Heart right ventricle (tissue), 16 donors: ENCODE results near the gene VAMP2. TPM values are rescaled to one million over a fixed set of nuclear protein-coding genes. Genes with fewer than 3 reads are reported as not detected.

Experiments used
- ATAC-seq, 8 donors: fragments of 200-7000 bp; cut with Tn5 transposase; one replicate each; pipeline ENCODE4 v1.9.1; 2020; ENCODE audit warnings: mild to moderate bottlenecking in 8 of 8, moderate library complexity in 8 of 8, moderate number of reproducible peaks in 1 of 8
- DNase-seq, 2 donors: peaks; one replicate each; pipeline ENCODE4 v3.0.0-alpha.2; 2020
- H3K27ac ChIP-seq, 10 donors: fragments of 200-600 bp; sonication (generic) in 2 of 10; one replicate each; pipeline versions ENCODE4 v1.5.0 to v1.8.0; 2020 to 2022; ENCODE audit warnings: mild to moderate bottlenecking in 3 of 10
- H3K27me3 ChIP-seq, 7 donors: fragments of 200-600 bp; one replicate each; pipeline ENCODE4 v1.8.0; 2021 to 2022; ENCODE audit warnings: mild to moderate bottlenecking in 2 of 7
- H3K36me3 ChIP-seq, 9 donors: fragments of 200-600 bp; sonication (generic) in 1 of 9; one replicate each; pipeline versions ENCODE4 v1.5.0 to v1.8.0; 2020 to 2022; ENCODE audit warnings: mild to moderate bottlenecking in 2 of 9
- H3K4me1 ChIP-seq, 9 donors: fragments of 200-600 bp; sonication (generic) in 1 of 9; one replicate each; pipeline versions ENCODE4 v1.5.0 to v1.8.0; 2020 to 2022; ENCODE audit warnings: mild to moderate bottlenecking in 4 of 9
- H3K4me3 ChIP-seq, 10 donors: fragments of 200-600 bp; sonication (generic) in 2 of 10; one replicate each; pipeline versions ENCODE4 v1.5.0 to v1.8.0; 2020 to 2022; ENCODE audit warnings: mild to moderate bottlenecking in 7 of 10, moderate library complexity in 2 of 10
- H3K9me3 ChIP-seq, 11 donors: fragments of 200-600 bp in 10 of 11; sonication (generic) in 2 of 11; one replicate each; pipeline versions ENCODE4 v1.5.0 to v1.8.0; 2013 to 2022; ENCODE audit warnings: mild to moderate bottlenecking in 2 of 11, control low read depth in 1 of 11, moderate library complexity in 1 of 11
- CTCF ChIP-seq, 9 donors: fragments of 200-600 bp; sonication (generic) in 2 of 9; IDR thresholded peaks; one replicate each; pipeline versions ENCODE4 v1.5.0 to v1.8.0; 2021 to 2022; ENCODE audit warnings: antibody characterized with exemption in 9 of 9, mild to moderate bottlenecking in 5 of 9, moderate library complexity in 1 of 9
- WGBS, 2 donors: extraction: QIAGEN DNeasy Blood & Tissue Kit; methylation state at CpG; one replicate each; pipeline ENCODE4 v1.1.7; 2013; ENCODE audit warnings: inconsistent platforms in 1 of 2; 5-methylcytosine and 5-hydroxymethylcytosine counted together
- intact Hi-C, 10 donors: fragments of 100-400 bp; cut with DNase I; formaldehyde crosslinking; loops; one replicate each; pipeline versions ENCODE4 v1.11.1 to v1.14.2; 2022
- polyA plus RNA-seq, 2 donors: library from polyadenylated mRNA; stranded (reverse); fragments of 200-250 nt; gene quantifications; one replicate each; pipeline ENCODE4 v1.2.3, GENCODE V29; 2013
- total RNA-seq, 10 donors: library from RNA; stranded (reverse); fragmentation: NEBNext Ultra II Directional in 3 of 10; extraction: Animal tissue kit (Norgen Biotek cat#: 25700) in 3 of 10; gene quantifications; one replicate each; pipeline versions ENCODE4 v1.2.1 to v1.2.4, GENCODE V29; 2021 to 2023
- donor health status: Arrhythmogenic right ventricular cardiomyopathy.
- donor health status: ischemic (EF 13 %, LVEDD 7.1; RV severe dilation, severe dysfunction).
- donor health status: healthy with polysubstance abuse.
- donor health status: DM: no; HTN: yes; CAD: no.
- donor health status: DM: no; HTN: no; CAD: no.
- donor health status: ischemic (EF 25% LVEDD 6.9; RV normal size, moderate dysfunction).
- donor health status: ischemic (EF 25% LVEDD 5.7; RV mildly dilated, moderate dysfunction).
- donor health status: healthy.
- donor health status: DM: yes; HTN: yes; CAD: no.
- donor health status: Ischemic cardiomyopathy.
- donor health status: ischemic (EF 35%, LVEDD 5.7; RV mildly dilated, moderate dysfunction).
- donor health status: nonischemic (EF 11% LVEDD 7.7; RV severe dilation, severe dysfunction).
- donor health status: DM: yes; HTN: yes; CAD: no.
- donor health status: PGD.
- donor health status: ischemic (EF 29% LVEDD 5.4; RV normal size, mild dysfunction).
- donor health status: nonischemic (EF 23%, LVEDD 6.1; RV moderate dilation, normal function).

Gene VAMP2
- total and polyA plus RNA-seq, 12 donors: 46.8 to 67.8 (median 59.9) TPM

GRCh38 chr17:8167526-8167925 is 4.8 kb upstream of the VAMP2 start:
- peaks cover 15 to 26% (median 23%) of the 10 kb centered on the region in 9 donors for H3K4me1 ChIP-seq
- DNase-seq: no peak
- intact Hi-C loops: no loop called here
- 83 to 90% methylated on average over 3 of the region's 3 CpGs for WGBS, 2 donors
- no peak overlapping the region for H3K4me3 ChIP-seq
- H3K27me3 ChIP-seq: no peaks in the 10 kb centered on the region
- no peaks in the 10 kb centered on the region for H3K36me3 ChIP-seq
- H3K9me3 ChIP-seq: no peaks in the 10 kb centered on the region
- no peak overlapping the region for H3K27ac ChIP-seq
- no peak for ATAC-seq
- TF ChIP-seq CTCF (IDR thresholded peaks at IDR 0.05): no peak

GRCh38 chr17:8166731-8167130 is 4.0 kb upstream of the VAMP2 start:
- peaks cover 0 to 3% (median 0%) of the 10 kb centered on the region in 9 donors for H3K36me3 ChIP-seq
- H3K4me3 ChIP-seq: no peak overlapping the region
- H3K9me3 ChIP-seq: no peaks in the 10 kb centered on the region
- H3K4me1 ChIP-seq: peaks cover 17 to 29% (median 25%) of the 10 kb centered on the region in 9 donors
- H3K27me3 ChIP-seq: no peaks in the 10 kb centered on the region
- DNase-seq (no peak), ATAC-seq (no peak)
- intact Hi-C loops: no loop called here
- WGBS, 2 donors: 95 to 96% methylated on average over 6 of the region's 6 CpGs
- no peak for TF ChIP-seq CTCF (IDR thresholded peaks at IDR 0.05)
- no peak overlapping the region for H3K27ac ChIP-seq

GRCh38 chr17:8164815-8165131 is 2.0 kb upstream of the VAMP2 start:
- ATAC-seq: no peak
- Histone ChIP-seq H3K36me3 (peaks cover 0 to 20% (median 12%) of the 10 kb centered on the region in 9 donors), H3K4me3 (peak overlapping the region in 4 of 10 donors; percentile 4 to 99 (median 14)), H3K9me3 (no peaks in the 10 kb centered on the region), H3K4me1 (peaks cover 22 to 48% (median 38%) of the 10 kb centered on the region in 9 donors), H3K27ac (peak overlapping the region; percentile 97 to 100 (median 100)), H3K27me3 (no peaks in the 10 kb centered on the region)
- no peak for DNase-seq
- intact Hi-C loops: loop anchor here in 4 of 10 donors (1.0 to 5.0 kb wide), 3 partner anchors 9 to 42 kb away; partner anchors contain the start of gene HES7 (in 2 of the 4)
- 63% methylated on average over 6 of the region's 6 CpGs for WGBS, 2 donors
- TF ChIP-seq CTCF (IDR thresholded peaks at IDR 0.05): no peak

- peaks cover 22 to 53% (median 43%) of the 10 kb centered on the region in 9 donors for H3K4me1 ChIP-seq
- WGBS, 2 donors: 17 to 21% methylated on average over 13 of the region's 13 CpGs
- DNase-seq: peak; percentile 82 to 90
- H3K27me3 ChIP-seq: no peaks in the 10 kb centered on the region
- peak; percentile 68 to 90 (median 84) for ATAC-seq
- H3K27ac ChIP-seq: peak overlapping the region; percentile 97 to 100 (median 100)
- H3K36me3 ChIP-seq: peaks cover 0 to 26% (median 17%) of the 10 kb centered on the region in 9 donors
- TF ChIP-seq CTCF (IDR thresholded peaks at IDR 0.05): no peak
- peak overlapping the region in 7 of 10 donors; percentile 4 to 99 (median 20) for H3K4me3 ChIP-seq
- intact Hi-C loops: loop anchor here in 4 of 10 donors (1.0 to 5.0 kb wide), 3 partner anchors 9 to 42 kb away; partner anchors contain the start of gene HES7 (in 2 of the 4)
- H3K9me3 ChIP-seq: no peaks in the 10 kb centered on the region
Observed at GRCh38 chr17:8163978-8164814, 1.4 kb upstream of the VAMP2 start.
